GM13977 (cell line): ENCODE data around the gene TNFRSF4.

Experiments
- DNase-seq: peaks from one replicate; pipeline ENCODE4 v3.0.0; 2012; ENCODE audit warnings: low spot score
- in situ Hi-C: fragments of 300-500 bp; cut with MboI; formaldehyde crosslinking; loops from one replicate; pipeline ENCODE4 v1.12.0; 2022; ENCODE audit warnings: low sequenced_read_pairs, low pct_unique_long_range_greater_than_20kb, mixed read lengths, inconsistent platforms; ENCODE audit not compliant: unreplicated experiment
- TF ChIP-seq, protein P1 (sequence below): IDR thresholded peaks from 2 replicates; pipeline ENCODE4 v1.5.1; 2012; ENCODE audit warnings: mild to moderate bottlenecking, control low read depth; ENCODE audit not compliant: insufficient read depth; ENCODE audit errors: extremely low read depth, missing control alignments

TNFRSF4 gene

DNA sequence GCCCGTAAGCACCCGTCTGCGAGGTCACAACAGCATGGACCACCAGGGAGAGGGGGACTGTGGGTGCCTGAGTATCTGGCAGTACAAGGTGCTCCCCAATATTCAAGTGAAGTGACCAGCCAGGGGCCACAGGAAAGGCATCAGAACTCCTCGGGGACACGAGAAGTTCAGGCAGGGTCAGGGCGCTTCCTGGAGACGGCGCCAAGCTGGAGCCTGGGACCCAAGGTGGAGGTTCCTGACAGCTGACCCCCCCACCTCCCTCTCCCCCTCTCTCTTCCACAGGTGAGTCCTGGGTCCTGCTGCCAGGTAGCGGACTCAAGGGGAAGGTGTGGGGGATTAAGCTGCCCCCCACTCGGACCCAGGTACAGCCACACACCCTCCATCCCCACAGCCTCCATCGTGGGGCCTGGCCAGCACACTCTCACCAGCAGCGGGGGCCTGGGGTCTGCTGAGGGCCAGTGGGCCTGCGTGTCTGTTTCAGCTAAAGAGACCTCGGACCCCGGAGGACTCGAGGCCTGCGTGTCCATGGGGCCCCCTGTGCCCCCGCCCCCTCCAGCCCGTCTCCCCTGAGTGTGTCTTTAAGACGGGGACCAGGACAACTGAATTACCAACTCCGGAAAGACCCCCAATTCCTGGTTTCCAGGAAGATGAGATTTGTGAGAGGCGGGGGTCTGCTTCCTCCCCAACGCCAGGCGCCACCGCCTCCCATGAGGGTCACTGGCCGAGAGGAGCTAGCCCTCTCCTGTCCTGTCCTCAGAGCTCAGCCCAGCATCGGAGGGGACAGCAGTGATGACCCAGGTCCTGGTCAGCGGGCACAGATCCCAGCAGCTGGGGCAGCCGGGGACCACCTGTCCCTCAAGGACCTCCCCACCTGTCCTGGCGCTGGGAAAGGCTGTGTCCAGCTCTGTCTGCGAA, 13.7 kb downstream of the TNFRSF4 start:
- DNase-seq, result no peak
- TF ChIP-seq, protein P1, sequence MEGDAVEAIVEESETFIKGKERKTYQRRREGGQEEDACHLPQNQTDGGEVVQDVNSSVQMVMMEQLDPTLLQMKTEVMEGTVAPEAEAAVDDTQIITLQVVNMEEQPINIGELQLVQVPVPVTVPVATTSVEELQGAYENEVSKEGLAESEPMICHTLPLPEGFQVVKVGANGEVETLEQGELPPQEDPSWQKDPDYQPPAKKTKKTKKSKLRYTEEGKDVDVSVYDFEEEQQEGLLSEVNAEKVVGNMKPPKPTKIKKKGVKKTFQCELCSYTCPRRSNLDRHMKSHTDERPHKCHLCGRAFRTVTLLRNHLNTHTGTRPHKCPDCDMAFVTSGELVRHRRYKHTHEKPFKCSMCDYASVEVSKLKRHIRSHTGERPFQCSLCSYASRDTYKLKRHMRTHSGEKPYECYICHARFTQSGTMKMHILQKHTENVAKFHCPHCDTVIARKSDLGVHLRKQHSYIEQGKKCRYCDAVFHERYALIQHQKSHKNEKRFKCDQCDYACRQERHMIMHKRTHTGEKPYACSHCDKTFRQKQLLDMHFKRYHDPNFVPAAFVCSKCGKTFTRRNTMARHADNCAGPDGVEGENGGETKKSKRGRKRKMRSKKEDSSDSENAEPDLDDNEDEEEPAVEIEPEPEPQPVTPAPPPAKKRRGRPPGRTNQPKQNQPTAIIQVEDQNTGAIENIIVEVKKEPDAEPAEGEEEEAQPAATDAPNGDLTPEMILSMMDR, result no peak

DNA sequence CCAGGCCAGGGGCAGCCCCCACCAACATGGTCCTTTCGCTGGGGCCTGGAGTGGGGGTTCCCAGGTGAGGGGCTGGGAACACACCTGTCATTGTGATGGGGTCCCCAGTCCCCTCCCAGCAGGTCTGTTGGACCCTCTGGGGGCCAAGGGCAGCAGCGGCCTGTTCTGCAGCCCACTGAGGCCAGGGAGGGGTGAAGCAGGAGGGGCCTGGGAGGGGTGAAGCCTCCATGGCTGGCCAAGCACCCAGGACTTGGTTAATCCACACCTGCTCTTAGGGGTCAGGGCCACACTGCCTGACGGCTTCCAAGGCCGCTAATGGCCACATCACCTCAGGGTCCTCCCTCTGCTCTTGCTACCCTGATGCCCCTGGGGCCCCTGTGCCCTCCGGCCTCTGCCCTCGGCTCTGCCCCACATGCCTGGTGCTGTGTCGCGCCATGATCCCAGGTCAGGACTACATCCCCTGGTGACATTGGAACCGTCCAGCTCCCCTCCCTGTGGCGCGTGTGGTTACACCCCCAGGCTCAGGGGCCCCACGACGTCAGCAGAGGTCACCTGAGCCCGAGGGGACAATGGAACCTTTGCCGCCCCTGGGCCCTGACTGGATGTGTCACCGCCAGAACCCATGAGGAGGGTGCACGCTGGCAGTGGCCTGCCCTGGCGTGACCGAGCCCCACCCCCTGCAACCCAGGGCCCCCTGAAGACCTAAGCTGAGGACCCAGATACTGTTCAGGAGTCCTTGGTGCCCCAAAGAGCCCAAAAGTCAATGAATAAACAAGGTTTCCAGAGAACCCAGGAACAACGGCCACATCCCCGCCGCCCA, 14.6 kb downstream of the TNFRSF4 start:
- TF ChIP-seq, protein P1, result no peak
- no peak for DNase-seq
- in situ Hi-C loops, result no loop called here

More for the DNA sequence above, 13.7 kb downstream of the TNFRSF4 start:
- in situ Hi-C loops, result no loop called here

DNA sequence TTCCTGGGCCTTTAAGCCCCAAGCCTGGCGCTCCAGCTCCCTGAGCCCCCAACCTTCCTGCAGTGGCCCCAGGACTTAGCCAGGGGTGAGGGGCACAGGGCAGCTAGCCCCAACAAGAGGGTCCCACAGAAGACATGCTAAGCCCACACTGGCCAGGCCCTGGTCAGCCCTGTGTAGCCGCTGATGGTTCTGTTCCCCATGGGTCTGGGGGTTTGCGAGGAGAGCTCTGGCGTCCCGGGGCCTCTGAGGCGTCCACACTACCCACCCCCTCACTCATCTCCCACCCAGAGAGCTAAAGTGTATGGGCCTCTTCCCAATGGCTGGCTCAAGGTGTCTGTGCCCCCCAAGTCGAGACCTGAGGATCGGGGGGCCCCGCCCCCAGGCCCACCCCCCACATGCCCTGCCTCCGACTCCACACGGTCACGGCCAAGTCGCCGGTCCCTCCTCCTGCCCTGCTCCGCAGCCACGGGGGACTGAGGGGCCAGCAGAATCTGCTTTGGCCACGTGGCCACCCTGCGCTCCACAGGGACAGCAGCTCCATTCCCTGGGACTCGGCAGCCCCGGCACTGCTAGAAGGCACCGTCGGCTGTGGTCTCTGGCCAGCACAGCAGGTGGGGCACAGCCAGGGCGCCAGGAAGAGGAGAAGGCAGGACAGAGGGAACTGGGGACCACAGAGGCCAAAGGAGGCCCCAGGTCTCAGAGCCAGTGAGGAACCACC, 15.4 kb downstream of the TNFRSF4 start:
- TF ChIP-seq, protein P1, result no peak
- in situ Hi-C loops, result no loop called here
- DNase-seq, result no peak

- in situ Hi-C loops, result no loop called here
- no peak for DNase-seq
- TF ChIP-seq, protein P1, result no peak
Observed at GRCh38 chr1:1197551-1198422, 16.2 kb downstream of the TNFRSF4 start.

- TF ChIP-seq, protein P1, result no peak
- DNase-seq, result no peak
- in situ Hi-C loops, result no loop called here
Observed at GRCh38 chr1:1197188-1197500, 16.8 kb downstream of the TNFRSF4 start.
